ENCODE results near the gene RPUSD1.

RPUSD1 gene

GRCh38 chr16:797686-798085, 9.5 kb upstream of the RPUSD1 start:
- DNase-seq: no peak

- DNase-seq: no peak
Measured at GRCh38 chr16:797120-797420, 8.9 kb upstream of the RPUSD1 start.

- no peak for DNase-seq
Measured at GRCh38 chr16:796296-797119, 8.3 kb upstream of the RPUSD1 start.

GRCh38 chr16:795580-796229, 7.5 kb upstream of the RPUSD1 start:
- DNase-seq: no peak

- no peak for DNase-seq
Measured at GRCh38 chr16:794853-795466, 6.8 kb upstream of the RPUSD1 start.

GRCh38 chr16:794091-794822, 6.1 kb upstream of the RPUSD1 start:
- no peak for DNase-seq

GRCh38 chr16:793414-793813, 5.2 kb upstream of the RPUSD1 start:
- no peak for DNase-seq

- no peak for DNase-seq
Measured at GRCh38 chr16:792221-792995, 4.2 kb upstream of the RPUSD1 start.

- DNase-seq: no peak
Measured at GRCh38 chr16:791131-791530, 3.0 kb upstream of the RPUSD1 start.

- DNase-seq: no peak
Measured at GRCh38 chr16:790086-790485, 1.9 kb upstream of the RPUSD1 start.

- DNase-seq: no peak
Measured at GRCh38 chr16:789191-789850, 1.1 kb upstream of the RPUSD1 start.

- peak; percentile 26 for DNase-seq
Measured at GRCh38 chr16:788399-789126, 382 bp upstream of the RPUSD1 start, which contains the start of gene CHTF18. TSS of gene CHTF18 (plus strand) at chr16:788620. CDS start at chr16:788685, 65 bp downstream.

- no peak for DNase-seq
Measured at GRCh38 chr16:787321-787966, 737 bp downstream of the RPUSD1 start.

- DNase-seq: no peak
Measured at GRCh38 chr16:785563-786535, 2.3 kb downstream of the RPUSD1 start.

GRCh38 chr16:784431-784830, 3.8 kb downstream of the RPUSD1 start:
- no peak for DNase-seq

- DNase-seq: no peak
Measured at GRCh38 chr16:783404-784161, 4.6 kb downstream of the RPUSD1 start.

GRCh38 chr16:782766-783403, 5.3 kb downstream of the RPUSD1 start:
- peak; percentile 58 for DNase-seq

- no peak for DNase-seq
Measured at GRCh38 chr16:782258-782657, 5.9 kb downstream of the RPUSD1 start.
